MM.1S (cell line): ENCODE data around the gene TULP1.
A peak's percentile ranks its signal among the peaks of the same experiment; 100 is the strongest.

Experiments used
- DNase-seq: peaks from one replicate; pipeline ENCODE4 v3.0.0-alpha.2; 2015
- H2AFZ ChIP-seq: fragments of 300-600 bp; sonication (generic); 2 replicates; pipeline ENCODE4 v1.6.0; 2016; ENCODE audit warnings: antibody characterized with exemption, low read length
- H3F3A ChIP-seq: fragments of 300-600 bp; sonication (generic); 2 replicates; pipeline ENCODE4 v1.6.1; 2016; ENCODE audit warnings: mild to moderate bottlenecking, antibody characterized with exemption, low read length, moderate library complexity, mixed read lengths; ENCODE audit not compliant: insufficient read depth
- H3K27ac ChIP-seq: fragments of 300-600 bp; sonication (generic); 2 replicates; pipeline ENCODE4 v1.5.1; 2016; ENCODE audit warnings: mild to moderate bottlenecking, low read length
- H3K27me3 ChIP-seq: fragments of 300-600 bp; sonication (generic); replicated peaks from 2 replicates; pipeline ENCODE4 v1.6.0; 2016; ENCODE audit warnings: low read length; ENCODE audit not compliant: insufficient read depth
- H3K36me3 ChIP-seq: fragments of 300-600 bp; sonication (generic); replicated peaks from 2 replicates; pipeline ENCODE4 v1.6.1; 2016; ENCODE audit warnings: mild to moderate bottlenecking, low read length, mixed read lengths; ENCODE audit not compliant: insufficient read depth
- H3K4me1 ChIP-seq: fragments of 300-600 bp; sonication (generic); 2 replicates; pipeline ENCODE4 v1.6.1; 2016; ENCODE audit warnings: low read length, mixed read lengths
- H3K4me2 ChIP-seq: fragments of 300-600 bp; sonication (generic); 2 replicates; pipeline ENCODE4 v1.6.0; 2016; ENCODE audit warnings: low read depth, low read length
- H3K4me3 ChIP-seq: fragments of 300-600 bp; sonication (generic); 2 replicates; pipeline ENCODE4 v1.5.1; 2016; ENCODE audit warnings: low read length, mixed read lengths
- H3K79me2 ChIP-seq: fragments of 300-600 bp; sonication (generic); 2 replicates; pipeline ENCODE4 v1.6.1; 2016; ENCODE audit warnings: mixed run types, low read length, mixed read lengths
- H3K9ac ChIP-seq: fragments of 300-600 bp; sonication (generic); 2 replicates; pipeline ENCODE4 v1.6.1; 2016; ENCODE audit warnings: low read length, mixed read lengths
- H3K9me2 ChIP-seq: fragments of 300-600 bp; sonication (generic); replicated peaks from 2 replicates; pipeline ENCODE4 v1.6.1; 2016; ENCODE audit warnings: mild to moderate bottlenecking, low read length, mixed read lengths; ENCODE audit not compliant: insufficient read depth
- H3K9me3 ChIP-seq: fragments of 300-600 bp; sonication (generic); replicated peaks from 2 replicates; pipeline ENCODE4 v1.6.1; 2016; ENCODE audit warnings: mild to moderate bottlenecking, low read length, mixed read lengths; ENCODE audit not compliant: insufficient read depth
- H4K20me1 ChIP-seq: fragments of 300-600 bp; sonication (generic); 2 replicates; pipeline ENCODE4 v1.6.1; 2016; ENCODE audit warnings: mild to moderate bottlenecking, low read length, moderate library complexity, mixed read lengths; ENCODE audit not compliant: insufficient read depth
- EZH2 ChIP-seq: fragments of 300-600 bp; sonication (generic); optimal IDR thresholded peaks from 2 replicates; pipeline ENCODE3; 2017; ENCODE audit warnings: low read depth, mild to moderate bottlenecking, antibody characterized with exemption, low read length, mixed read lengths
- EZH2phosphoT487 ChIP-seq: fragments of 300-600 bp; sonication (generic); IDR thresholded peaks from 2 replicates; pipeline ENCODE4 v1.6.1; 2018; ENCODE audit warnings: antibody characterized with exemption, low read length
- TF ChIP-seq, protein P1 (sequence below): fragments of 300-600 bp; sonication (generic); IDR thresholded peaks from 2 replicates; pipeline ENCODE4 v1.5.1; 2016; ENCODE audit warnings: antibody characterized with exemption, low read length, mixed read lengths

TULP1 gene

DNA sequence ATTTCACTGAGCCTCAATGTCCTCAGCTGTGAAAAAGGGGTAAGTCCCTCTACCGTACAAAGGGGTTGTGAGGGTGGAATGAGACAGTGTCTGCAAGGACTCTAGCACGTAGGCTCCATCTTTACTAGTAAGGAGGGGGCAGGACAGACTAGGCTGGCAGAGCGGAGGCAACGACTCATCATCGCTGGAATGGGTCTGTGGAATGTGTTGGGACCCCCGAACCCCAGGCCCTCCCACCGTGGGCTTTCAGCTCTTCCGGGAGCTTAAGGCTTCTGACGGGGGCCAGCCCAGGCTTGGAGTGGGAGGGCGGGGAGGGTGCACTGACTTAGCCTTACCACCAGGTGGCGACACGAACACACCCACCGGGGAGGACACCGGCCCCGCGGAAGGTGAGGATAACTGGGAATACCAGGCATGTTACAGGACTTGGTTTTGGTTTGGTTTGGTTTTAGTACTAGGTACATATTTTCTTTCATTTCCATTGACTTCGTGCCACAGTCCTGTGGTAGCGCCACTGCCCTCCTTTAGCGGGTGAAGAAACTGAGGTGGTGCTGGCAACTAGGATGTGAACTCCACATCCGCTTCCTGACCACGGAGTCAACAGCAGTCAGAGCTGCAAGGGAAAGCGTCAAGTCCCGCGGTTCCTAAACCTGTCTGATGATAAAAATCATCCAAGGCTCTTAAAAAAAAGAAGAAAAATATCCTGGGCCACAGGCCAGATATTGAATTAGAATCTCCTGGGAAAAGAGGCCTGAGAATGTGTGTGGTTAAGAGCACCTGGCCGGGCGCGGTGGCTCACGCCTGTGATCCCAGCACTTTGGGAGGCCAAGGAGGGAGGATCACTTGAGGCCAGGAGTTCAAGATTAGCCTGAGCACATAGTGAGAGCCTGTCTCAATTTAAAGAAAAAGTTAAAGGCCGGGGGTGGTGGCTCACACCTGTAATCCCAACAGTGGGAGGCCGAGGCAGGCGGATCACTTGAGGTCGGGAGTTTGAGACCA, 10.3 kb upstream of the TULP1 start:
- H3K27ac ChIP-seq = no peak overlapping the region
- H3K4me3 ChIP-seq = no peak overlapping the region

DNA sequence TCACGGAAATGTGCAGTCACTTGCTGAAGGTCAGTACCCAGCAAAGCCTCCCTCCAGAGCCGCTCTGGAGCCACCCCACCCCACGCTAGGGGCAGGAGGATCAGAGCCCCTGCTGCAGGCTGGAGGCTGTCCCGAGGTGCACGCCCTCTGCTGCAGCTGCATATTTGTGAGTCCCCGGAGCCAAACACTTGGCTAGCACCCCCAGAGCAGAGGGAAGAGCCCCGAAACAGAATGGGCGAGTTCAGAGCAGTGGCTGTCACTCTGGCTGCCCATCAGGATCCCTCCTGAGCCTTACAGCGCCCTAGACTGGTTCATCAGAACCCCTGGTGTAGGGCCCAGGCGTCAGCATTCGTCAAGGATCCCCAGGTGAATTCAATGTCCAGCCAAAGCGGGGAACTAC, 9.5 kb upstream of the TULP1 start:
- H3K27me3 ChIP-seq = no peaks in the 10 kb centered on the region
- H3K4me1 ChIP-seq = no peaks in the 10 kb centered on the region
- H4K20me1 ChIP-seq = no peaks in the 10 kb centered on the region
- no peak for TF ChIP-seq EZH2phosphoT487
- no peak for TF ChIP-seq EZH2
- TF ChIP-seq, protein P1, sequence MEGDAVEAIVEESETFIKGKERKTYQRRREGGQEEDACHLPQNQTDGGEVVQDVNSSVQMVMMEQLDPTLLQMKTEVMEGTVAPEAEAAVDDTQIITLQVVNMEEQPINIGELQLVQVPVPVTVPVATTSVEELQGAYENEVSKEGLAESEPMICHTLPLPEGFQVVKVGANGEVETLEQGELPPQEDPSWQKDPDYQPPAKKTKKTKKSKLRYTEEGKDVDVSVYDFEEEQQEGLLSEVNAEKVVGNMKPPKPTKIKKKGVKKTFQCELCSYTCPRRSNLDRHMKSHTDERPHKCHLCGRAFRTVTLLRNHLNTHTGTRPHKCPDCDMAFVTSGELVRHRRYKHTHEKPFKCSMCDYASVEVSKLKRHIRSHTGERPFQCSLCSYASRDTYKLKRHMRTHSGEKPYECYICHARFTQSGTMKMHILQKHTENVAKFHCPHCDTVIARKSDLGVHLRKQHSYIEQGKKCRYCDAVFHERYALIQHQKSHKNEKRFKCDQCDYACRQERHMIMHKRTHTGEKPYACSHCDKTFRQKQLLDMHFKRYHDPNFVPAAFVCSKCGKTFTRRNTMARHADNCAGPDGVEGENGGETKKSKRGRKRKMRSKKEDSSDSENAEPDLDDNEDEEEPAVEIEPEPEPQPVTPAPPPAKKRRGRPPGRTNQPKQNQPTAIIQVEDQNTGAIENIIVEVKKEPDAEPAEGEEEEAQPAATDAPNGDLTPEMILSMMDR = no peak
- H3K9me3 ChIP-seq = no peaks in the 10 kb centered on the region
- H3K9ac ChIP-seq = no peak overlapping the region
- no peaks in the 10 kb centered on the region for H3K79me2 ChIP-seq
- no peak overlapping the region for H2AFZ ChIP-seq
- H3F3A ChIP-seq = no peaks in the 10 kb centered on the region
- H3K4me2 ChIP-seq = no peak overlapping the region
- H3K9me2 ChIP-seq = no peaks in the 10 kb centered on the region
- no peak overlapping the region for H3K27ac ChIP-seq
- no peak overlapping the region for H3K4me3 ChIP-seq
- H3K36me3 ChIP-seq = no peaks in the 10 kb centered on the region
- no peak for DNase-seq

More for the DNA sequence above, 10.3 kb upstream of the TULP1 start:
- Histone ChIP-seq H2AFZ (peak overlapping the region; percentile 9; the same call in 1 of the 2 replicates), H3K9ac (no peak overlapping the region), H3F3A (no peaks in the 10 kb centered on the region), H3K27me3 (no peaks in the 10 kb centered on the region), H3K79me2 (no peaks in the 10 kb centered on the region), H3K4me2 (peak overlapping the region; percentile 29; the same call in 1 of the 2 replicates), H3K36me3 (no peaks in the 10 kb centered on the region), H3K9me3 (no peaks in the 10 kb centered on the region), H3K9me2 (no peaks in the 10 kb centered on the region), H3K4me1 (no peaks in the 10 kb centered on the region), H4K20me1 (no peaks in the 10 kb centered on the region)
- TF ChIP-seq, protein P1 = peak; percentile 79
- no peak for TF ChIP-seq EZH2phosphoT487
- no peak for TF ChIP-seq EZH2
- peak; percentile 56 for DNase-seq

DNA sequence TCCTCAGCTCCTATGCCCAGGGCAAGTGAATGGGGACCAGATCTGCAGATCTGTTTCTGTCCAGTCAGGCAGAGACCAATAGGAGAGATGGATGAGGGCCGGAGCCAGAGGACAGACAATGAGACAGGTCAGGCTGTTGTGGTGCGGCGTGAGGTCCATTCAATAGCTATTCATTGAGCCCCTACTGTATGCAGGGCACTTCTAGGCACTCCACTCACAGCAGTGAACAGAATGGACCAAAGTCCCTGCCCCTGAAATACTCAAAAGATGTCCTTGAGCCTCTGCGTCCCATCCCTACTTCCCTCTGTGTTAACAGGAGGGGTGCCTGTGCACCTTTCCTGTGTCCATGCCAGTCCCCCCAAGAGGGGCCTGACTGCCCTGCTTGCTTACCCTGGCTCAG, 8.5 kb upstream of the TULP1 start:
- TF ChIP-seq, protein P1 = no peak
- TF ChIP-seq EZH2phosphoT487 (no peak), EZH2 (no peak)
- Histone ChIP-seq H3K9me3 (no peaks in the 10 kb centered on the region), H3K36me3 (no peaks in the 10 kb centered on the region), H3K9me2 (no peaks in the 10 kb centered on the region), H4K20me1 (no peaks in the 10 kb centered on the region), H2AFZ (no peak overlapping the region), H3F3A (no peaks in the 10 kb centered on the region), H3K4me1 (no peaks in the 10 kb centered on the region), H3K27ac (no peak overlapping the region), H3K9ac (no peak overlapping the region), H3K79me2 (no peaks in the 10 kb centered on the region), H3K27me3 (no peaks in the 10 kb centered on the region), H3K4me2 (no peak overlapping the region), H3K4me3 (no peak overlapping the region)
- no peak for DNase-seq
